KOPT-K1 (cell line): Measurements from ENCODE around the gene STX4.

ENCODE experiments used
- H3K27ac ChIP-seq: fragments of 200-600 bp; sonication (generic); 2 replicates; pipeline ENCODE4 v1.5.1; 2016; ENCODE audit warnings: antibody characterized with exemption, mild to moderate bottlenecking, low read depth, low read length; ENCODE audit not compliant: poor library complexity, severe bottlenecking
- H3K36me3 ChIP-seq: fragments of 200-600 bp; sonication (generic); 2 replicates; pipeline ENCODE4 v1.5.1; 2017; ENCODE audit warnings: antibody characterized with exemption, mild to moderate bottlenecking, low read length, moderate library complexity; ENCODE audit not compliant: insufficient read depth
- H3K9me3 ChIP-seq: fragments of 200-600 bp; sonication (generic); 2 replicates; pipeline ENCODE4 v1.5.1; 2017; ENCODE audit warnings: antibody characterized with exemption, low read length, mild to moderate bottlenecking; ENCODE audit not compliant: insufficient read depth, poor library complexity, severe bottlenecking

The STX4 gene

DNA sequence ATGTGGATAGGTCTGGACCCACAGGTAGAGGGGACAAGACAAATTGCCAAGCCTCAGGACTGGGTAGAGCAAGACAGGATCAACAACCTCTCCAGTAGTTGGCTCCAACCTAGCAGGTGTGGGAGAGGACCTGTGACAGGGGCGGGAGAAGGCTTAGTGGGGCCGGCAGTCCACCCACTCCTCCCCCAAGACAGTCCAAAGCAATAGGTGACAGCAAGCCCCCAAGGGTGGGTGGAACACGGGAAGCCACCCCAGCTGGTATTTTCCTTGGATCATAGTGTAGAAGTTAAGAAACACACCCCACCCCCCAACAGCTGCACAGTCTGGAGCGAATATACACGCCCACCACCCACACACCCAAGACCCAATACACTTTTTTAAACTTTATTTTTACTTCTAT lies 4.1 kb upstream of the STX4 start:
- no peaks in the 10 kb centered on the region for H3K36me3 ChIP-seq
- H3K27ac ChIP-seq, result no peak overlapping the region
- no peaks in the 10 kb centered on the region for H3K9me3 ChIP-seq

DNA sequence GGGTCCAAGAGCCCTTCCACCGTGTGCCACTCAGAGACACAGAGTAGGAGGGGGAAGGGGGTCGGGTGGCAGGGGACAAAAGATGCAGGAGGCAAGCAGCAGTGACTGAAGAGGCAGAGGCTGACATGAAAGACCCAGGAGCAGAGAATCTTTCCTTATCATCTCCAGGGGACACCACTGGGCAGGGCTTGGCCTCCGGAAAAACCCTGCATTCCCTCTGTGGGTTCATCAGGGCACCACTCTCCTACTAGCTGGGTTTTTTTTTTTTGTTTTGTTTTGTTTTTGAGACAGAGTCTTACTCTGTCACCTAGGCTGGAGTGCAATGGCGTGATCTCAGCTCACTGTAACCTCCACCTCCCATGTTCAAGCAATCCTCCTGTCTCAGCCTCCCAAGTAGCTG lies 2.1 kb upstream of the STX4 start:
- no peaks in the 10 kb centered on the region for H3K36me3 ChIP-seq
- H3K27ac ChIP-seq, result no peak overlapping the region
- H3K9me3 ChIP-seq, result no peaks in the 10 kb centered on the region

DNA sequence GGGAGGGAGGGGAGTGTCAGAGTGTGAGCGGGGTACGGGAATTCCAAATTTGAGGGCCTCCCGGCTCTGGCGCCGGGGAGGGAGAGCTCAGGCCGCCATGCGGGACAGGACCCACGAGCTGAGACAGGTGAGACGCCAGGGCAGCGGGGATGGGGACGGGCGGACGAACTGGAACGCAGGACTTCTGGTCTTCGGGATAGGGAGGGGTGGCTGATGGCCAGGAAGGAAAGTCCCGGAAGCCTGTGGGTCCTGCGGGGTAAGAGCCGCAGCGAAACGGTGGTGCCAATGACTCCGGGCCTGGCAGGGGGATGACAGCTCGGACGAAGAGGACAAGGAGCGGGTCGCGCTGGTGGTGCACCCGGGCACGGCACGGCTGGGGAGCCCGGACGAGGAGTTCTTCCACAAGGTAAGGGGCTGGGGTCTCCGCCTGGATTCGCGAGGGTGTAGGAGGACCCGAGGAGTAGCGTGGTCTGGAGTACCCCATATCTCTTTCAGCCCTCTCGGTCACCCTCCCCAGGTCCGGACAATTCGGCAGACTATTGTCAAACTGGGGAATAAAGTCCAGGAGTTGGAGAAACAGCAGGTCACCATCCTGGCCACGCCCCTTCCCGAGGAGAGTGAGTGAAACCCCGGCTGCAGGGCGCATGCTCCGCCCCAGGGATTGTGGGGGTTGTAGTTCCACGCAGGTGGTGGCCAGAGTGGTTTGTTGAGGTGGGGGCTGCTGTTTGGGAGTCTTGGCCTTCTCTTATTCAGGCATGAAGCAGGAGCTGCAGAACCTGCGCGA lies 543 bp downstream of the STX4 start:
- no peaks in the 10 kb centered on the region for H3K9me3 ChIP-seq
- H3K36me3 ChIP-seq, result peaks cover 8% of the 10 kb centered on the region; the same call in 1 of the 2 replicates
- H3K27ac ChIP-seq, result peak overlapping the region; percentile 55

DNA sequence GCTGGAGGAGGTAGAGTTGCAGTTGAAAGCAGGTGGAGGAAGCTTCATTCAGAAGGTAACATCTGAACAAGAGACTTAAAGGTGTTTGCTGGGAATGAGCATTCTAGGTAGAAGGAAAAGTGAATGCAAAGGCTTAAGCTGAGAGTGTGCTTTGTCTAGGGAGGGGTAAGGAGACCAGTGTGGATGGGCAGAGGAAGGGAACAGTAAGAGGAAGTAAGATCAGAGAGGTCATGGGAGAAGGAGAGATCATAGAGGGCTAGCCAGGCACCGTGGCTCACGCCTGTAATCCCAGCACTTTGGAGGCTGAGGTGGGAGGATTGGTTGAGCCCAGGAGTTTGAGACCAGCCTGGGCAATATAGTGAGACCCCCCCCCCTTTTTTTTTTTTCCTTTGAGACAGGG lies 3.3 kb downstream of the STX4 start:
- no peak overlapping the region for H3K27ac ChIP-seq
- peaks cover 24% of the 10 kb centered on the region; the same call in 1 of the 2 replicates for H3K36me3 ChIP-seq
- no peaks in the 10 kb centered on the region for H3K9me3 ChIP-seq

DNA sequence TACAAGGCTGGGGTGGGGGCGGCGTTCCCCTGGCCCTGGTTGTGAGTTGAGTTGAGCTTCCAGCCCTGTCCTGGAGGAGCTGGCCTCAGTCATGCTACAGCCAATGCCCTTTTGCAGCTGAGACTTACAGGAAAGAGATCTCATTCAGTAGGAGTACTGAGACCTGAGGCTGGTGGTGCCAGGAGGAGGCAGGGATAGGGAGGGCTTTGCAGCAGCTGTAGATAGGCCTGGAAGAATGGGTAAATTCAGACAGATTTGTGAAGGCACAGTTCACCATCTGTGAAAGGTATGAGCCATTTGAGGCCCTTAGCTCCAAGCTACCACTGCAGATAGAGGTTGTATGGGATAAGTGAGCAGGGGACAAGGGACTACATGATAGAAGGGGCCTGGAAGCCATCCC lies 5.6 kb downstream of the STX4 start:
- H3K27ac ChIP-seq, result no peak overlapping the region
- no peaks in the 10 kb centered on the region for H3K9me3 ChIP-seq
- H3K36me3 ChIP-seq, result peaks cover 24% of the 10 kb centered on the region; the same call in 1 of the 2 replicates

DNA sequence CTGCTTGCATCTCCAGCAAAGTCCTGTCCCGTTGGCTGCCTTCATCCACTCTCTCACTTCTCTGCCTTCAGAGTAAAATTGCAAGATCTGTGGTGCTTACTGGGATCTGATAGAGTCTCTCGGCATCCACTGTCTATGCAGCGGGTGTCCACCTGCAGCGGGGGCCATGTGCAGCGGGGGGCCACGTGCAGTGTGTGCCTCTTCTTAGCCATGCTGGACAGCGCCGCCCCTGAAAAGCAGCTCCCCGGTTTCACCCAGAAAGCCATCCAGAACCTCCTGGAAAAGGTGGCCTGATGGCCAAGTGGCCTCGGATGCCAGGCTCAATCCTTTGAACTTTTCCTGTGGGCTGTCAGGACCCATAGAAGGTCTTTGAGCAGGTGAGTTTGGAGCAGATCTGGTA lies 9.5 kb downstream of the STX4 start:
- Histone ChIP-seq H3K36me3 (peaks cover 22% of the 10 kb centered on the region; the same call in 1 of the 2 replicates), H3K27ac (no peak overlapping the region), H3K9me3 (no peaks in the 10 kb centered on the region)

DNA sequence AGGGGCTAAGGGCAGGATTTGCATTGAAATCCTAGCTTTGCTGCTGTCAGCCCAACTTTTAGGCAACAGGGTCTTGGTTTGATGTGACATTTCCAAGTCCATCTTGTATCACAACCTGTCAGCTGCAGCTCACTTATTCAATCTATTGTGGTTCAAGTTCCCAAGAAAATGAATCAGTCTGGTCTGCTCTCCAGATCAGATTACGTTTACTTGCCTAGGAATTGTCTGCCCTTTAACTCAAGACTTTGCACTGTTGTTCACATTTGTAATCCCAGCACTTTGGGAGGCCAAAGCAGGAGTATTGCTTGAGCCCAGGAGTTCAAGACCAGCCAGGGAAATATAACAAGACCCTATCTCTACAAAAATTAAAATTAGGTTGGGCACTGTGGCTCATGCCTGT lies 10.0 kb downstream of the STX4 start:
- H3K36me3 ChIP-seq, result peaks cover 18% of the 10 kb centered on the region; the same call in 1 of the 2 replicates
- no peak overlapping the region for H3K27ac ChIP-seq

DNA sequence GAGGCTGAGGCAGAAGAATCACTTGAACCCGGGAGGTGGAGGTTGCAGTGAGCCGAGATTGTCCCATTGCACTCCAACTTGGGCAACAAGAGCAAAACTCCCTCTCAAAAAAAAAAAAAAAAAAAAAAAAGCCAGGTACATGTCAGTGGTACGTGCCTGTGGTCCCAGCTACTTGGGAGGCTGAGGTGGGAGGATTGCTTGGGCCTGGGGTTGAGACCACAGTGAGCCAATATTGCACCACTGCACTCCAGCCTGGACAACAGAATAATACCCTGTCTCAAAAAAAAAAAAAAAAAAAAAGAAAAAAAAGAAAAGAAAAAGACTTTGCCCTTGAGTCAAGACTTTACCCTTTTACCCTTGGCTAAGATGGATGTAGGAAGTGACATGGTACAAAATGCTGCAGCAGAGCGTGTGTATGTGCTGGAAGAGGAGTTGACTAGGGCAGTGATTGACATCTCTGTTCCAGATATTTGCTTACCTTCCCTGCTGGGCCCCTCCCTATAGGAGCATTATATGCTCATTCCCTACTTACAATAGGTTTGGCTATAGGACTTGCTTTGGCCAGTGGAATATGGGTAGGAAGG lies 10.6 kb downstream of the STX4 start:
- no peaks in the 10 kb centered on the region for H3K9me3 ChIP-seq
- peaks cover 15% of the 10 kb centered on the region; the same call in 1 of the 2 replicates for H3K36me3 ChIP-seq
- no peak overlapping the region for H3K27ac ChIP-seq

More for the DNA sequence above, 10.0 kb downstream of the STX4 start:
- H3K9me3 ChIP-seq, result no peaks in the 10 kb centered on the region

DNA sequence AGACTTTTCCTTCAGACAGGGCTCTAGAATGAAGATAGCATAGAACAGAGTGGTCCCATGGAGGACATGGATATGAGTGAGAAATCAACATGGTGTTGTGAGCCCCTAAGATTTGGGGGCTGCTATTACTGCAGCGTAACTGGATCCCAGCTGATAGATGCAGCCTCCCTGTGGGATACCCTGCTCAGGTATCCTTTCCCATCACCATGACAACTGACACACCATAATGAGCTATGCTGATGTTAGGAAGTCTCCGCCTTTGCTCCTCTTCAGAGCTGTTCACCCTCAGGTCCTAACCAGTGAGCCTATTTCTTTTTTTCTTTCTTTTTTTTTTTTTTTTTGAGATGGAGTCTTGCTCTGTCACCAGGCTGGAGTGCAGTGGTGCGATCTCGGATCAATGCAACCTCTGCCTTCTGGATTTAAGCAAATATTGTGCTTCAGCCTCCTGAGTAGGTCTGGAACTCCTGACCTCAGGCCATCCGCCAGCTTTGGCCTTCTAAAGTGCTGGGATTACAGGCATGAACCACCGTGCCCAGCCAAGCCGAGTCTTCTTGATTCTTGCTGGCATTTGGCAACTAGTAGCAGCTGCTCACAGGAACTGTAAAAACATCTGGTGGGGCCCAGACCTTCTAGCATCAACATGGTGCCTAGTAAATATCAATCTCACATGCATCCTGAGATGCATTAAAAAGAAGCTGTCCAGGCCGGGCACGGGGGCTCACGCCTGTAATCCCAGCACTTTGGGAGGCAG lies 17.1 kb downstream of the STX4 start:
- H3K9me3 ChIP-seq, result no peaks in the 10 kb centered on the region
- H3K27ac ChIP-seq, result no peak overlapping the region
- no peaks in the 10 kb centered on the region for H3K36me3 ChIP-seq

DNA sequence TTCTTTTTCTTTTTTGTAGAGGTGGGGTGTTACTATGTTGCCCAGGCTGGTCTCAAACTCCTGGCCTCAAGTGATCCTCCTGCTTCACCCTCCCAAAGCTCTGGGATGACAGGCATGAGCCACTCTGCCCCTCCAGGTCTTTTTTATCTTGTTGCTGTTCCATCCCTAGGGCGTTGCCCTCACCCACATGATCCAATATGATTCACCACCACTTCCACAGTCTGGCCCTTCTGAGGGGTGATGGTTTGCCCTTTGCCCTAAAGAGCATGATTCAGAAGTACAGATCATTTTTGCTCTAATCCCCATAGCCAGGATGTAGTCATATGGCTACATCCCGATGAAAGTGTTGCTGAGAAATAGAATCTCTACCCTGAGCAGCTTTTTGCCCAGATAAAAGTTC lies 18.8 kb downstream of the STX4 start:
- H3K36me3 ChIP-seq, result no peaks in the 10 kb centered on the region
- no peaks in the 10 kb centered on the region for H3K9me3 ChIP-seq
- no peak overlapping the region for H3K27ac ChIP-seq

DNA sequence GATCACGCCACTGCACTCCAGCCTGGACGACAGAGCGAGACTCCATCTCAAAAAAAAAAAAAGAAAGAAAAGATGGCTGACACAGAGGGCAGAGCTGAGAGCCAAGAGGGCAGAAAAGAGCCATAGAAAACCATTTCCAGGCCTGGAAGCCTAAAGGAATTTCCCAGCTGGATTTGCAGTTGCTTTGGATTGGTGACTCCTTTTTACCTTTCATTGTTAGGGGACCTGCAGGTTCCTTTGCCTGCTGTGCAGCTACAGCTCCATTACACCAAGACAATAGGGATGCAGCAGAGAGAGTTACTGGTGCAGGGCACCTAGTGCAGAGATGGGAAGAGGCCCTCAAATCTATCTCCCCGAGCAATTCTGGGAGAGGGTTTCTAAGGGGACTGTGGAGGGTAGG lies 22.3 kb downstream of the STX4 start:
- Histone ChIP-seq H3K36me3 (peaks cover 22% of the 10 kb centered on the region), H3K9me3 (no peaks in the 10 kb centered on the region), H3K27ac (no peak overlapping the region)

DNA sequence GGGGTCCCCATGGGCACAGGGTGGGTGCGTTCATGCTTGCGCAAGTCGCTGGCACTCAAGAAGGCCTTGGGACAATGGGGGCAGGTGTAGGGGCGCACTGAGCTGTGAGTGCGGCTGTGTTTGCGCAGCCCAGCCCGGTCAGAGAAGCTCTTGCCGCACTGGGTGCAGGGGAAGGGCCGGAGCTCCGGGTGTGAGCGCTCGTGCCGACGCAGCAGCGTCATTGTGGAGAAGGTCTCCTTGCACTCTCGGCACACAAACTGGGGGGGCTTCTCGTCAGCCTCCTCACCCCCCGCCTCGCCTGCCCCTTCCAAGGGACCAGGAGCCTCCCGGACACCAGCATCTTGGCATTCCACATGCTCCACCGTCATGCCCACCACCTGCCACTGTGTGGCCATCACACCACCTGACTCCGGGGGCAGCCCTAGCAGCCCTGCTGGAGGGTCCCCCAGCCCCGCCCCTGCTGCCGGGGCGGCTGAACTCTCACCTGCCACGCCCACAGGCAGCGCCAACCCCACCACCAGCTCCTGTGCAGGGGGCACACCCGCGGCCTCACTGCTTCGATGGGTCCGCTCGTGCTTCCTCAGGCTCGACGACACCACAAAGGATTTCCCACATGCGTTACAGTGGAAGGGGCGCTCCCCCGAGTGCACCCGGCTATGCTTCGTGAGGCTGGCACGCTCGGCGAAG lies 27.9 kb downstream of the STX4 start:
- Histone ChIP-seq H3K36me3 (peaks cover 55% of the 10 kb centered on the region), H3K27ac (no peak overlapping the region), H3K9me3 (no peaks in the 10 kb centered on the region)

DNA sequence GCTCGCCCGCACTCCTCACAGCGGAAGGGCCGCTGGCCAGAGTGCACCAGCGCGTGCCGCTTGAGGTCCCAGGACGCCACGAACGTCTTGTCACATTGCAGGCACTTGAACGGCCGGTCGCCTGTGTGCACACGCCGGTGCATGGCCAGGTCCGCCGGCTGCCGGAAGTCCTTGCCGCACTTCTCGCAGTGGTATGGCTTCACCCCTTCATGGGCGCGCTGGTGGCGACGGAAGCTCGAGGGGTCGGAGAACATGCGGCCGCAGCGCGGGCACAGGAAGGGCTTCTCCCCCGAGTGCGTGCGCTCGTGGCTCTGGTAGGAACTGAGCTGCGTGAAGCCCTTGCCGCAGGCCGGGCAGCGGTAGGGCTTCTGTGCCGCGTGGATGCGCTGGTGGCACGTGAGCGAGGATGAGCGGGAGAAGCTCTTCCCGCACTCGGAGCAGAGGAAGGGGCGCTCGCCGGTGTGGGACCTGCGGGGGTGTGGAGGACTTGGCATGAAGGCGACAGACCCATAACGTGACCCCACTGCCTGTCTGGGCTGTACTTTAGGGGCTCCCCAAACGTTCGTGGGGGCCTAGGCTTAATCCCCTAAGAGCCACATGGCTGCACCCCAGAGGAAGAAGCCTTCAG lies 28.6 kb downstream of the STX4 start:
- Histone ChIP-seq H3K9me3 (no peaks in the 10 kb centered on the region), H3K27ac (no peak overlapping the region), H3K36me3 (peaks cover 55% of the 10 kb centered on the region)

DNA sequence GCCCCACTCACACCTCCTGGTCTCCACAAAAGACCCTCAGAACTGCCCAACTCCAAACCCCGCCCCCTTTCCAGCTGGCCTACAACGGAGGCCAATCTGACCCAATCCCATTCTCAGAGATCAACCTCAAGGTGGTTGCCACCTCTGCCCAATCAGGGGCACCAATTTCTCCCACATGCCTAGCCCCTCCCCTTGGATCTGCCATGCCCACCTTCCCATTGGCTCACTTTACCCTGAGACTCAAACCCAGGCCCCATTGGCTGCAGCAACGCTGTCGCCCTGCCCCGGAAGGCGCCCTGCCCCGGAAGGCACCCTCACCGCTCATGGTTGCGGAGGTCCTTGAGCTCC lies 30.1 kb downstream of the STX4 start:
- Histone ChIP-seq H3K9me3 (no peaks in the 10 kb centered on the region), H3K27ac (no peak overlapping the region), H3K36me3 (peaks cover 45% of the 10 kb centered on the region)
